GM19043 (cell line): Measurements from ENCODE around the gene IRAK3.
"Not testable (repeated sequence)": the region's sequence is repeated elsewhere in the genome, so short reads cannot be mapped to it uniquely, and the experiment has no call there.

Experiments used
- ATAC-seq: cut with Tn5 transposase; IDR thresholded peaks from one replicate; pipeline ENCODE4 v1.9.1; 2021; ENCODE audit warnings: low read depth; ENCODE audit not compliant: unreplicated experiment

IRAK3 gene

GRCh38 chr12:66169221-66170170 is 19.5 kb upstream of the IRAK3 start, which contains the start of gene TMBIM4:
Gene TMBIM4 (minus strand): TSS chr12:66169996. CDS start chr12:66169951, 45 bp downstream.
- ATAC-seq = peak; percentile 83

GRCh38 chr12:66170606-66171005 is 18.4 kb upstream of the IRAK3 start:
- ATAC-seq = no peak

GRCh38 chr12:66174391-66175325 is 14.4 kb upstream of the IRAK3 start:
- ATAC-seq = not testable (repeated sequence)

- ATAC-seq = no peak
Observed at GRCh38 chr12:66176105-66176900, 12.7 kb upstream of the IRAK3 start.

- no peak for ATAC-seq
Observed at GRCh38 chr12:66182956-66183355, 6.1 kb upstream of the IRAK3 start.

GRCh38 chr12:66184822-66185221 is 4.2 kb upstream of the IRAK3 start:
- ATAC-seq = not testable (repeated sequence)

- no peak for ATAC-seq
Observed at GRCh38 chr12:66187036-66187435, 2.0 kb upstream of the IRAK3 start.

GRCh38 chr12:66187821-66188220 is 1.2 kb upstream of the IRAK3 start:
- ATAC-seq = no peak

- ATAC-seq = peak; percentile 3
Observed at GRCh38 chr12:66189486-66189843, 451 bp downstream of the IRAK3 start.

GRCh38 chr12:66189889-66190288 is 875 bp downstream of the IRAK3 start:
- no peak for ATAC-seq

- ATAC-seq = no peak
Observed at GRCh38 chr12:66190519-66191370, 1.7 kb downstream of the IRAK3 start.

- ATAC-seq = no peak
Observed at GRCh38 chr12:66191547-66192126, 2.6 kb downstream of the IRAK3 start.

GRCh38 chr12:66194122-66194521 is 5.1 kb downstream of the IRAK3 start:
- ATAC-seq = no peak

- peak; percentile 36 for ATAC-seq
Observed at GRCh38 chr12:66195242-66195641, 6.2 kb downstream of the IRAK3 start.

GRCh38 chr12:66196806-66197205 is 7.8 kb downstream of the IRAK3 start:
- ATAC-seq = peak; percentile 75

GRCh38 chr12:66197495-66197921 is 8.5 kb downstream of the IRAK3 start:
- no peak for ATAC-seq

- no peak for ATAC-seq
Observed at GRCh38 chr12:66199141-66199540, 10.1 kb downstream of the IRAK3 start.

- no peak for ATAC-seq
Observed at GRCh38 chr12:66199831-66200509, 11.0 kb downstream of the IRAK3 start.
